Dermis microvascular lymphatic vessel endothelial cell (primary cell): ENCODE results near the gene SLC16A8. TPM values are rescaled to one million over a fixed set of nuclear protein-coding genes. Genes with fewer than 3 reads are reported as not detected.
"Not testable (repeated sequence)": the region's sequence is repeated elsewhere in the genome, so short reads cannot be mapped to it uniquely, and the experiment has no call there.

Experiments used
- DNase-seq, 2 donors: peaks; one replicate each; pipeline versions ENCODE4 v3.0.0 to v3.0.0-alpha.2; 2010; ENCODE audit warnings: low read depth in 2 of 2
- total RNA-seq: library from RNA; depleted of rRNA; stranded (reverse); fragments of >200 nt; gene quantifications from 2 replicates; pipeline ENCODE4 v1.2.1, GENCODE V29; 2014

Gene SLC16A8
- total RNA-seq, 1 donor from 2014 or later: under 0.01 TPM

GRCh38 chr22:38046070-38046748, 37.8 kb downstream of the SLC16A8 start:
- no peak for DNase-seq

DNA sequence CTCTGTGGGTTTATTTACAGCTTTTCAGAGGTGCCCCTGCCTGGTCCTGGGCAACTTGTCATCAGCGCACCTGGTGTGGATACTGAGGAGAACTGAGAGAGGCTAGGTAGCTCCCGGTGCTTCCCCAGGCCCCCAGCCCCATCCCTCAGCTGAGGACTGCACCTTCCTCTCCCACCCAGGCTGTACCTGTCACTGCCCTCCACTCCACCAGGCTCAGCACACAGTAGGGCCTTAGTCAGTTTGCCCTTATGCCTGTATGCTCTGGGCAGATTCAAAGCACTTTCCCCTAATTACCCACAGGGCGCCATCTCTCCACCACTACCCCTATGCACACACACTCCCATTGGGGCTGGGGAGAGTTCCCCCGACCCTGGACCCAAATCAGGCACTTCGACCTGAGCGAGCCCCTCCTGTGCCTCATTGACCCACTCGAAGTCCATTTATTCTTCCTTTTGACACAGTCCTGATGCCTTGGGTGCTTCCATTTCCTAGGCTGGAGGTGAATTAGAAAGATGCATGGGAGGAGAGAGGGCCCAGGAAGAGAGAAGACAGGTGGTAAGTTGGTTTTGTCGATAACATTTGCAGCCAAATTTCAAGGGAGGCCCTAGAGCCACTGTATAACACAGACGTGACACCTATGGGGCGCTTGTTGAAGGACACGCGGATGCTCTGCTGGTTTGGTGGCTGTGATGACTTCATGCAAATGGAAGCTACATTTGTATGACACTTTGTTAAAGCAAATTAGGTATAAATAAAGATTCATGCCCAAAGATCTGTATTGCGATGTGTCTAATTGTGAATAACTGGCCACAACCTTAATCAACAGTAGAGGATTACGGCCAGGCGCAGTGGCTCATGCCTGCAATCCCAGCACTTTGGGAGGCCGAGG, 40.6 kb downstream of the SLC16A8 start:
- DNase-seq: no peak

GRCh38 chr22:38042488-38042790, 41.5 kb downstream of the SLC16A8 start:
- no peak for DNase-seq

- no peak for DNase-seq
These were observed 42.1 kb downstream of the SLC16A8 start for GRCh38 chr22:38041760-38042487.

DNA sequence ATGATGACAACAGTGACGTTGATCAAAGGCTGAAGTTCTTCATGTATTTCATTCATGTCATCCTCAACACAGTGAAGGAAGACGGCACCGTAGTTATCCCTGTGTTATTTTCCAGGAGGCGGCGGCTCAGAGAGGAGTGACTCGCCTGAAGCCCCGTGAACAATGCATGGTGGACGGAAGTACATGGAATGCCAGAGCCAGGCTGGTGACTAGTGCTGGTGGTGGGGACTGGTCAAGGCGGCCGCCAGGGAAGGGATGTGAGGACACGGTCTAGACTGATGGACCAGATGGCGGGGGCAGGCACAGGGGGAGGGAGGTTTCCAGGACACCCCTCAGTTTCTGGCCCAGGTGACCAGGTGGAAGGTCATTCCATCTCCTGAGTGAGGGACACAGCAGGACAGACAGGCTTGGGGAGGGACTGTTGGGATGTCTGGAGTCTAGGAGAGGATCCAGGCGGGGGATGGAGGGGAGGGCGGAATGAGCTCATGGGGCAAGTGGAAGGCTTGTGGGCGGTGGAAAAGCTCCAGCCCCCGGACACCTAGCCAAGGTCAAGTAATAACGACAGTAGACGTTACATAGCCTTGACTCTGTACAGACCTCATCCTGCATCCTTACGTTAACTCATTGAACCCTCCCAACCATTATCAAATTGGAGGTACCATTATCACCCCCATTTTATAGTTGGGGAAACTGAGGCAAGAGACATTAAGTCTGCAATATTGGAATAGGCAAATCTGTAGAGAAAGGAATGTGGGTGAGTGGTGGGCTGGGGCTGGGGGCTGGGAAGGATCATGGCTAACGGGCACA, 42.8 kb downstream of the SLC16A8 start:
- DNase-seq: peak in 1 of 2 donors; percentile 23

DNA sequence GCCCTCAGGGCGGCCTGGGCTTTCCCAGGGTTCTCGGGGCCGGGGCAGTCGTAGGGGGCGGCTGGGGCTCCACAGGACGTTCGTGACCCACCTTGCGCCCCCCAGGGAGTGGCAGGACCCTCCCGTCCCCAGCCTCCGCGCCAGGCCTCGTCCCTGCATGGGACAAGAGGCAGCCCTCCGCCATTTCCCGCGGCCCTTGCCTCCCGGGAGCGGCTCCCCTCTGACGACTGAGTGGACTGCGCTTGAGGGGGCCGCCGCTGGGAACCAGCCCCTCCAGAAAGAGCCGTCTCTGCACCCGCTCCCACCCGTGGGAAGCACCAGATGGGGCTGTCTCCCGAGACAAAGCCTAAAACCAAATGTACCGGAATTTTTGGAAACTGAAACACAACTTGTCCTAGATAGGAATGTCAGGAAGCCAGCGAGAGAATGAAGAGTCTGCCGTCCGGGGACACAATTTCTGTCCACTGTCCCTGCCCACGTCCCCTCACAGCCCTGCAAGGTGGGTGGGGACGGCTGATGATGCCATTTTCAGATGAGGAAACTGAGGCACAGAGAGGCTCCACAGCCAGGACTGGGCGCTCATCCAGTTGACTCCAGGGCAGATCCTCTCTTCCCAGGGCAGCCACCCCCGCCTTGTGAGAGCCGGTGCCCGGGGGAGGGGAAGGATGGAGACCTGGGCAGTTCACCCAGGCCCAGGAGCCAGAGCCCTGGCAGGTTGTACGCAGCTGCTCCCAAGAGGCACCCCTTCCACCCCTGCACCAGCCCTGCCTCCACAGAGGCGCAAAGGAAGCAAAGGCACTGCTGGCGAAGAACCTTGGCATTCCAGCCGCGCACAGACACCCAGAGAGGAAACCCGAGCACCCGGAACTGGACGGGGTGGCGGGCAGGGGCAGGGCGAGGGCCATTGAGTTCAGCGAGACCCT, 44.8 kb downstream of the SLC16A8 start:
- DNase-seq: no peak

- no peak for DNase-seq
These were observed 45.6 kb downstream of the SLC16A8 start for GRCh38 chr22:38038426-38038825.

DNA sequence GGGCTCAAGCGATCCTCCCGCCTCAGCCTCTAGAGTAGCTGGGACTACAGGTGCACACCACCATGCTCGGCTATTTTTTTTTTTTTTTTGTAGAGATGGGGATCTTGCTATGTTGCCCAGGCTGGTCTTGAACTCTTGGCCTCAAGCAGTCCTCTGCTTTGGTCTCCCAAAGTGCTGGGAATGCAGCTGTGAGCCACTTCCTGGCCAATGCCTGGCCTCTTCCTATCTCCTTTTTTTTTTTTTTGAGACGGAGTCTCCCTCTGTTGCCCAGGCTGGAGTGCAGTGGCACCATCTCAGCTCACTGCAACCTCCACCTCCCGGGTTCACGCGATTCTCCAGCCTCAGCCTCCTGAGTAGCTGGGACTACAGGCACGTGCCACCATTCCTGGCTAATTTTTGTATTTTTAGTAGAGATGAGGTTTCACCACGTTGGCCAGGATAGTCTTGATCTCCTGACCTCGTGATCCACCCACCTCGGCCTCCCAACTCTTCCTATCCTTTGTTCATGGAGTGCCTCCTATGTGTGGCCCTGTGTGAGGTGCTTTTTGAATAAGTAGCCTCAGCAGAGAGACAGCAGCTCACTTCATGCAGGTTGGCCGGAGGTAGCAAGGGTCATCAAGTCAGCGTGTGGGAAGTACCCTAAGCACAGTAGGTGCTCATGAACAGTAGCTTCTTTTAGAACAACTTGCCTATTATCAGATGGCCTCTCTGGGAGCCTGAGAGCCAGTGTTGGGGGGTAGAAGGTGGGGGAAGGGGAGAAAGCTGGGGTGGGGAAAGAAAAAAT, 46.4 kb downstream of the SLC16A8 start:
- DNase-seq: not testable (repeated sequence)

GRCh38 chr22:38036392-38037062, 47.5 kb downstream of the SLC16A8 start:
- no peak for DNase-seq

DNA sequence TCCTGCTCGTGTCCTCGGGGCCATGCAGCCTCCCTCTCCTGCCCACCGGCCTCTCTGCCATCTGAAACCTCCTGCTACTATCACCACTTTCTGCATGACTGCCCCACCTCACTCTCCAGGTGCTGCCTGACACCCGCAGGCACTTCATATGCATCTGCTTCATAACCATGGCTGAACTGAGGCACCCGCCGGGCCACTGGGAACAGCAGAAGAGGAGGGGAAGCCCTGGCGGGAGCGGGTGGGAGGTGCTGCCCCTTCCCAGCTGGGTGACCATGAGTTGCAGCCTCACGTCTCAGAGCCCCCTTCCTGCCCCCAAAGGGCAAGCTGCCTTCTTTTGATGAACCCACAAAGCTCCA, 48.5 kb downstream of the SLC16A8 start:
- DNase-seq: no peak

DNA sequence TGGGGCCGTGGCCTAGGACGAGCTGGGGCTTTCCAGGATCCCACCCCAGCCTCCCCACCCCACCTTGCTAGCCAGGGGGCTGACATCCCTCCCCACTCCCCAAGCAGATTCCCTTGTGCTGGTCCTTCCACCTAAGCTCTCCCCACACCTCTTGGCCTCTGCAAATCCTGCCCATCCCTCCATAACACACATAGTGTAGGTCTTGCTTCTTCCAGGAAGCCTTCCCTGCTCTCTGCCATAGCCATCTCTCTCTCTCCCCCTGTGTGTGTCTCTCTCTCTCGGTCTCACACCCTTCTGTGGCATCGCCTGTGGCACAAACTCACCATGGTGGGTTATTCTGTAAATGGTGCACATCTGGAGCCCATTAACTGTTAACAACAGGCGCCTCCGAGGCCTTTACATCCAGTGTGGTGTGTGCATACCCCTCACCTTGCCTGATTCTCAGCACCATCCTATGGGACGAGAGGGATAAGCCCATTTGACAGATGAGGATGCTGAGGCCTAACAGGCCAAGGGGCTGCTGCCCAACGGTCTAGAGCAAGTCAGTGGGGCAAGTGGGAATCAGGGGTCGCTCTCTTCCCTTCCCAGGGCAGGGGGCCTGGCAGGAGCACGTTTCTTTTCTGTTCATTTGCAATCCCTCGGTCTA, 49.0 kb downstream of the SLC16A8 start:
- no peak for DNase-seq

GRCh38 chr22:38034278-38034882, 49.6 kb downstream of the SLC16A8 start:
- DNase-seq: peak; percentile 55 to 82

- DNase-seq: no peak
These were observed 50.3 kb downstream of the SLC16A8 start for GRCh38 chr22:38033522-38034277.

DNA sequence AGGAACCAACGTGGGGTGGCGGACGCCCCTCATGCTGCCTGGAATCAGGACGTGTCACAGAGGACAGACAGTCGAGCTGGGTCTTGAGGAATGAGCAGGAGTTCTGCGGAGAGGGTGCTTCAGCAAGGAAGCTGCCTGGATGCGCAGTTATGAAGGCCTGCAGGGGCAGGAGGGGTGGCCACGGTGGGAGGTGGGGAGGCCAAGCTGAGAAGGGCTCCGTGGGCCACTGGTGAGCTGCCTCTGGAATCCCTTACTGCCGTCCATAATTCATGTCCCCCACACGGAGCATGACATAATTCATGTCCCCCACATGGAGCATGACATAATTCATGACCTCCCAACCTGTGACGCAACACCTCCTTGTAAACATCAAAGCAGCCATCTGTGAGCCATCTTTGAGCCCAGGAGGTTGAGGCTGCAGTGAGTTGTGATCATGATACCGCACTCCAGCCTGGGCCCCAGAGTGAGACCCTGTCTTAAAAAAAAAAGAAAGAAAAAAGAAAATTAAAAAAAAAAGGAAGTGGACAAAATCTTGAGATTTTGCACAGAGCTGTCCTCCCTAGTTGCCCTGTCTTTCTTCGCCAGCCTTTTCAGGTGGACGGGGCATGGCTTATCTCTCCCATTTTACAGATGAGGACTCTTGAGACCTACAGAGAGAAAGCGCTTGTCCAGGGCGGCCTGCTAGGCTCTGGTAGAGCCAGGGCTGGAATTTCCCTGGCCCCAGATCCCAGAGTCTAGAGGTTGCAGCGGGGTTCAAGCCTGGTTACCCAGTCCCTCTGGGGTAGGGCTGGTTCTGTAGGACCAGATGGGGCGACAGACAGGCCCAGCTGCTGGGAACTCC, 51.1 kb downstream of the SLC16A8 start:
- DNase-seq: no peak

- no peak for DNase-seq
These were observed 52.5 kb downstream of the SLC16A8 start for GRCh38 chr22:38031491-38031890.

DNA sequence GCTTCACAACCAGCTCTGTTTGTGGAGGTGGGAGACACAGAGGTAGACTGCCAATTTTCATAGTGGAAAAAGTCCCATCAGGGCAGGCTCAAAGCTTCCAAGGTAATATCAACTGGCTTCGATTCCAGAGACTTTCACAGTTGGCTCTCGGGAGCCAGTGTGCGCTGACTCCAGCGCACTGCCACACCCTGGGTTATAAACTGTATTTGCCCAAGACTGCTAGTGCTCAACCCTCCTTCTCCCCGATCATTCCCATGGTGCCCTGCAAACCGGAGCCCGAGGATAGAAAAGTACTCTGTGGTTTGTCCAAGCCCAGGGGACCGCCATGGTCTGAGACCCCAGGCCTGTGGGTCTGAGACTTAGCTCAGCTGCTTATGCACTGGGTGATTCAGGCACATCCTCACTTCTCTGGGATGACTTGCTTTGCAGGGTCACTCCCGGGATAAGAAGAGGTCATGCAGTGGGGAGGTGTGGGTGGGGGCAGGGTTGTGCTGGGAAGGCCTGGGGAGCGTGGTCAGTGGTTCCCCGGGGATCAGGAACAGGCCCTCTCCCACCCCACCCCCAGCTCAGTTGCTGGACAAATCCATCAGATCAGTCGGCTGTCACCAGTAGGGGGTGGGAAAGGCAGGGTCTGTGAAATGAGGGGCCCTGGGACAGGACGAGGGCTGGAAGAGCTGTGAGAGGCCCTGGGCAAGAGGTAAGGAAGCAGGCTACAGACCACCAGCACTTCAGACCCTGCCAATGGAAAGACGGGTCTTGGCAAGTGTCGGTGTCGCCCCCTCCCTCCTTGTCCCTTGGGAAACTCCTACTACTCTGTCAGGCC, 53.5 kb downstream of the SLC16A8 start:
- no peak for DNase-seq
